GM12878 (cell line): ENCODE measurements around the gene AIG1. TPM values are rescaled to one million over a fixed set of nuclear protein-coding genes. Genes with fewer than 3 reads are reported as not detected.

ENCODE experiments used
- ATAC-seq: fragments of 200-7000 bp; cut with Tn5 transposase; 3 replicates; pipeline ENCODE4 v1.9.1; 2020; ENCODE audit warnings: mild to moderate bottlenecking, moderate library complexity
- BruUV-seq: library from RNA; stranded (reverse); fragments of 400-500 nt; replicated peaks from 2 replicates; lab custom pipeline; 2021; lab: Mats Ljungman, UMichigan
- CTCF ChIA-PET: fragments of 300-600 bp; sonication (Branson Sonifier 250); formaldehyde crosslinking; extraction: SDS; loops from one replicate; lab custom pipeline; 2021; ENCODE audit warnings: inconsistent platforms; lab: Yijun Ruan, JAX
- POLR2A ChIA-PET: fragments of 350-600 bp; formaldehyde crosslinking; extraction: SDS; loops from one replicate; lab custom pipeline; 2021; ENCODE audit warnings: inconsistent platforms; lab: Charles Lee
- RAD21 ChIA-PET: fragments of 300-600 bp; sonication (Branson Sonifier 250); formaldehyde crosslinking; loops from one replicate; lab custom pipeline; 2023; ENCODE audit warnings: antibody characterized with exemption; ENCODE audit not compliant: unreplicated experiment; lab: Charles Lee
- SMC1A ChIA-PET: fragments of 300-600 bp; sonication (Branson Sonifier 250); formaldehyde crosslinking; loops from one replicate; lab custom pipeline; 2023; ENCODE audit not compliant: unreplicated experiment, uncharacterized antibody; lab: Charles Lee
- DNase-seq: peaks from one replicate; pipeline ENCODE4 v3.0.0-alpha.2; 2011; ENCODE audit warnings: low read depth, low spot score
- FAIRE-seq: peaks from 3 replicates; lab custom pipeline; 2011; peaks lifted over from hg19 to GRCh38; lab: Jason Lieb, UNC
- H2AFZ ChIP-seq: 2 replicates; pipeline ENCODE4 v1.6.0; 2011; ENCODE audit warnings: low read depth, low read length, control low read depth; ENCODE audit not compliant: control insufficient read depth
- H3K27ac ChIP-seq: 2 replicates; pipeline ENCODE4 v1.5.1; 2011; ENCODE audit warnings: control low read depth; ENCODE audit not compliant: control insufficient read depth, insufficient read depth
- H3K27me3 ChIP-seq, 2 experiments: replicated peaks in 1 of 2; 2 replicates each; pipeline versions ENCODE4 v1.6.0 to v1.6.1; 2011; ENCODE audit warnings: low read length in 1 of 2; ENCODE audit not compliant: control insufficient read depth in 2 of 2, insufficient read depth in 2 of 2
- H3K36me3 ChIP-seq, 2 experiments: 2 replicates each; pipeline ENCODE4 v1.5.1; 2011; ENCODE audit warnings: low read length in 1 of 2; ENCODE audit not compliant: control insufficient read depth in 2 of 2, insufficient read depth in 2 of 2
- H3K4me1 ChIP-seq: 2 replicates; pipeline ENCODE4 v1.6.1; 2011; ENCODE audit warnings: mild to moderate bottlenecking, low read length, moderate library complexity, mixed read lengths; ENCODE audit not compliant: control insufficient read depth, insufficient read depth
- H3K4me2 ChIP-seq: 2 replicates; pipeline ENCODE4 v1.6.0; 2011; ENCODE audit warnings: control low read depth; ENCODE audit not compliant: control insufficient read depth, insufficient read depth
- H3K4me3 ChIP-seq: fragments of 200-600 bp; sonication (generic); 2 replicates; pipeline ENCODE4 v1.5.1; 2016
- H3K79me2 ChIP-seq: 2 replicates; pipeline ENCODE4 v1.6.0; 2011; ENCODE audit warnings: low read length; ENCODE audit not compliant: control insufficient read depth, insufficient read depth
- H3K9ac ChIP-seq: 2 replicates; pipeline ENCODE4 v1.8.0; 2011; ENCODE audit warnings: low read length, control low read depth, mixed read lengths; ENCODE audit not compliant: control insufficient read depth, insufficient read depth
- H3K9me3 ChIP-seq: replicated peaks from 3 replicates; pipeline ENCODE4 v1.5.1; 2011; ENCODE audit warnings: mild to moderate bottlenecking, low read length; ENCODE audit not compliant: control insufficient read depth, insufficient read depth
- H4K20me1 ChIP-seq: 2 replicates; pipeline ENCODE4 v1.6.0; 2011; ENCODE audit not compliant: control insufficient read depth, insufficient read depth
- JUNB ChIP-seq: IDR thresholded peaks from 2 replicates; pipeline ENCODE4 v1.6.1; 2016; ENCODE audit warnings: antibody characterized with exemption, mild to moderate bottlenecking
- SMAD1 ChIP-seq: fragments of 450-650 bp; IDR thresholded peaks from 2 replicates; pipeline ENCODE4 v1.6.1; 2018; ENCODE audit warnings: mild to moderate bottlenecking, low read depth; ENCODE audit not compliant: partially characterized antibody
- STAT3 ChIP-seq: IDR thresholded peaks from 2 replicates; pipeline ENCODE4 v1.6.1; 2011; ENCODE audit warnings: low read depth, low read length, improper control_type of control experiment
- TBL1XR1 ChIP-seq: IDR thresholded peaks from 2 replicates; pipeline ENCODE4 v1.6.1; 2012; ENCODE audit warnings: low read depth, low read length, improper control_type of control experiment
- TCF3 ChIP-seq: IDR thresholded peaks from 2 replicates; pipeline ENCODE4 v1.6.1; 2012; ENCODE audit warnings: low read depth, mild to moderate bottlenecking, low read length, borderline replicate concordance; ENCODE audit not compliant: insufficient read depth
- WGBS: methylation state at CpG from one replicate; pipeline ENCODE4 v1.1.6; 2016; ENCODE audit warnings: low lambda C conversion rate; ENCODE audit not compliant: insufficient replicate concordance, insufficient coverage; ENCODE audit errors: missing lambda C conversion rate; 5-methylcytosine and 5-hydroxymethylcytosine counted together
- in situ Hi-C: fragments of 300-500 bp; cut with MboI; formaldehyde crosslinking; loops from 9 replicates; pipeline ENCODE4 v1.14.3; 2018; ENCODE audit warnings: mixed read lengths
- intact Hi-C: fragments of 100-400 bp; cut with micrococcal nuclease; formaldehyde crosslinking; loops from one replicate; pipeline ENCODE4 v1.14.2; 2022; ENCODE audit not compliant: unreplicated experiment
- polyA plus RNA-seq, 11 experiments: library from polyadenylated mRNA; depleted of rRNA in 4 of 11; unstranded in 6 of 11; stranded (reverse) in 5 of 11; fragments of >200 nt; fragmentation: Nextera tagmentation in 4 of 11; fragmentation: Illumina TruSeq in 1 of 11; extraction: Ambion mirVana in 4 of 11; extraction: Trizol in 1 of 11; gene quantifications; 1 replicate in 1 of 11; 2 replicates in 10 of 11; pipeline versions ENCODE4 v1.2.1 to v1.2.3, GENCODE V29; 2011 to 2016; ENCODE audit warnings: inconsistent platforms in 2 of 11, missing spikeins in 2 of 11, low read depth in 1 of 11
- total RNA-seq, 4 experiments: library from RNA; depleted of rRNA in 3 of 4; stranded (reverse); fragments of >200 nt in 3 of 4; fragmentation: Illumina TruSeq in 1 of 4; extraction: Trizol in 1 of 4; gene quantifications; 2 replicates each; pipeline versions ENCODE4 v1.2.1 to v1.2.3, GENCODE V29; 2013 to 2021
- TF ChIP-seq, protein P1 (sequence below): fragments of 450-650 bp; IDR thresholded peaks from 2 replicates; pipeline ENCODE4 v1.6.1; 2016; ENCODE audit warnings: mild to moderate bottlenecking, moderate library complexity, borderline replicate concordance

AIG1 gene
- total and polyA plus RNA-seq, 10 of the 15 experiments (the other 5 are each of a cell fraction or from before 2014, with no cell fraction given), result 27.0 to 74.5 (median 36.4) TPM

- ATAC-seq (no peak), DNase-seq (no peak), FAIRE-seq (no peak)
- no peak overlapping the region for H3K4me2 ChIP-seq
- H3K27ac ChIP-seq, result no peak overlapping the region
- no peak overlapping the region for H3K9ac ChIP-seq
- H4K20me1 ChIP-seq, result no peaks in the 10 kb centered on the region
- no TSS peak for BruUV-seq
- intact Hi-C loops (no loop called here), in situ Hi-C loops (no loop called here)
- CTCF ChIA-PET, result no interaction called here
- no peaks in the 10 kb centered on the region for H3K79me2 ChIP-seq
- TF ChIP-seq SMAD1 (no peak), TCF3 (no peak), TBL1XR1 (no peak), JUNB (no peak), STAT3 (no peak)
- TF ChIP-seq, protein P1, sequence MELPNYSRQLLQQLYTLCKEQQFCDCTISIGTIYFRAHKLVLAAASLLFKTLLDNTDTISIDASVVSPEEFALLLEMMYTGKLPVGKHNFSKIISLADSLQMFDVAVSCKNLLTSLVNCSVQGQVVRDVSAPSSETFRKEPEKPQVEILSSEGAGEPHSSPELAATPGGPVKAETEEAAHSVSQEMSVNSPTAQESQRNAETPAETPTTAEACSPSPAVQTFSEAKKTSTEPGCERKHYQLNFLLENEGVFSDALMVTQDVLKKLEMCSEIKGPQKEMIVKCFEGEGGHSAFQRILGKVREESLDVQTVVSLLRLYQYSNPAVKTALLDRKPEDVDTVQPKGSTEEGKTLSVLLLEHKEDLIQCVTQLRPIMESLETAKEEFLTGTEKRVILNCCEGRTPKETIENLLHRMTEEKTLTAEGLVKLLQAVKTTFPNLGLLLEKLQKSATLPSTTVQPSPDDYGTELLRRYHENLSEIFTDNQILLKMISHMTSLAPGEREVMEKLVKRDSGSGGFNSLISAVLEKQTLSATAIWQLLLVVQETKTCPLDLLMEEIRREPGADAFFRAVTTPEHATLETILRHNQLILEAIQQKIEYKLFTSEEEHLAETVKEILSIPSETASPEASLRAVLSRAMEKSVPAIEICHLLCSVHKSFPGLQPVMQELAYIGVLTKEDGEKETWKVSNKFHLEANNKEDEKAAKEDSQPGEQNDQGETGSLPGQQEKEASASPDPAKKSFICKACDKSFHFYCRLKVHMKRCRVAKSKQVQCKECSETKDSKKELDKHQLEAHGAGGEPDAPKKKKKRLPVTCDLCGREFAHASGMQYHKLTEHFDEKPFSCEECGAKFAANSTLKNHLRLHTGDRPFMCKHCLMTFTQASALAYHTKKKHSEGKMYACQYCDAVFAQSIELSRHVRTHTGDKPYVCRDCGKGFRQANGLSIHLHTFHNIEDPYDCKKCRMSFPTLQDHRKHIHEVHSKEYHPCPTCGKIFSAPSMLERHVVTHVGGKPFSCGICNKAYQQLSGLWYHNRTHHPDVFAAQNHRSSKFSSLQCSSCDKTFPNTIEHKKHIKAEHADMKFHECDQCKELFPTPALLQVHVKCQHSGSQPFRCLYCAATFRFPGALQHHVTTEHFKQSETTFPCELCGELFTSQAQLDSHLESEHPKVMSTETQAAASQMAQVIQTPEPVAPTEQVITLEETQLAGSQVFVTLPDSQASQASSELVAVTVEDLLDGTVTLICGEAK, result no peak
- H3K27me3 ChIP-seq, result no peaks in the 10 kb centered on the region
- H3K4me3 ChIP-seq, result no peak overlapping the region
- H3K36me3 ChIP-seq, result no peaks in the 10 kb centered on the region
- H2AFZ ChIP-seq, result no peak overlapping the region
- WGBS, result 44% methylated on average over 10 of the region's 10 CpGs
- SMC1A ChIA-PET, result no interaction called here
- H3K4me1 ChIP-seq, result no peaks in the 10 kb centered on the region
- POLR2A ChIA-PET, result no interaction called here
- RAD21 ChIA-PET, result interaction anchor here (1.1 kb wide), 1 partner anchor 97 kb away, joined by 3 read pairs; no protein-coding TSS in a partner anchor
- H3K9me3 ChIP-seq, result no peaks in the 10 kb centered on the region; the same call in 2 of the 3 replicates
Observed at GRCh38 chr6:143049611-143050010, 11.1 kb upstream of the AIG1 start.
